Measurements from ENCODE around the gene PIP5K1B. TPM values are rescaled to one million over a fixed set of nuclear protein-coding genes. Genes with fewer than 3 reads are reported as not detected.
A peak's percentile ranks its signal among the peaks of the same experiment; 100 is the strongest.

The PIP5K1B gene
- total and polyA plus RNA-seq, 2 donors (not counting 1 experiment from before 2014, with no cell fraction given): 11.8 to 24.1 TPM

DNA sequence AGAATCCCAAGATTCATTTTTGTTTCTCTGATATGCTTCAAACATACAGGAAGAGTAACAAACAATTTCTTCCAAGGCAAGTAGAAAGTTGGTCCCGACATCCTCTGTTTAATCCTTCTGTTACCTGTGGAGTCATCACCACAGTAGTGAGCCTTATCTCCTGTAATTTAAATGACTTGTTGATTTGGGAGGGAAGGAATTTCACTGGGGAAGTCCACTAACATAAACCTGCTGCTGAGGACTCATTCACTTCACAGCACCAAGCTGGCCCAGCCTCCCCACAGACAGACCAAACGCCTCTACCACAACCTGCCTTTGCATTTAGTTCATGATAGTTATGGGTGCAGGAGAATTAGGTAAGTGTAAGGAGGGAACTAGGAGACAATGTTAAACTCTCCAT is 245.6 kb downstream of the PIP5K1B start:
- no peak overlapping the region for H2AFZ ChIP-seq (ENCODE audit: insufficient read depth, low read depth, low read length, poor library complexity, severe bottlenecking)
- Mint-ChIP-seq H3K27ac (no peak overlapping the region), H3K4me1 (peaks cover 36% of the 10 kb centered on the region), H3K9me3 (ENCODE audit: insufficient read depth) (no peaks in the 10 kb centered on the region), H3K27me3 (no peaks in the 10 kb centered on the region), H3K4me3 (no peak overlapping the region)
- H3K4me3 ChIP-seq (ENCODE audit: control extremely low read depth in 1 of 5, extremely low read depth in 1 of 5, insufficient read depth in 1 of 5, low read depth in 2 of 5, low read length in 4 of 5): no peak overlapping the region
- WGBS (ENCODE audit: insufficient coverage): no CpG with 5 or more reads among the region's 2 CpGs
- H3K27ac ChIP-seq (ENCODE audit: low read length in 2 of 2): no peak overlapping the region
- H3K36me3 ChIP-seq (replicated peaks in 1 of 2; ENCODE audit: control extremely low read depth in 1 of 2, control insufficient read depth in 1 of 2, extremely low read depth in 1 of 2, insufficient read depth in 2 of 2, low read length in 1 of 2): peaks cover 0 to 2% of the 10 kb centered on the region in 2 experiments
- DNase-seq (no peak), ATAC-seq (ENCODE audit: low read depth) (no peak)
- no peaks in the 10 kb centered on the region for H3K79me2 ChIP-seq (ENCODE audit: control insufficient read depth, insufficient read depth, low read length)
- no peaks in the 10 kb centered on the region for H3K27me3 ChIP-seq (replicated peaks in 1 of 4; ENCODE audit: control extremely low read depth in 1 of 4, control insufficient read depth in 3 of 4, insufficient read depth in 4 of 4, low read length in 3 of 4)
- intact Hi-C loops (cut with micrococcal nuclease): no loop called here
- POLR2A ChIA-PET: no interaction called here
- H3K9me3 ChIP-seq (ENCODE audit: control extremely low read depth in 1 of 3, control insufficient read depth in 2 of 3, insufficient read depth in 1 of 3, low read length in 2 of 3): no peaks in the 10 kb centered on the region
- H3K9ac ChIP-seq (ENCODE audit: low read length): no peak overlapping the region
- no peak overlapping the region for H3K4me2 ChIP-seq (replicated peaks; ENCODE audit: low read depth, low read length, poor library complexity, severe bottlenecking)
- TF ChIP-seq EZH2 (IDR thresholded peaks at IDR 0.05; ENCODE audit: borderline replicate concordance, insufficient read depth, low read depth, low read length, poor library complexity, severe bottlenecking): no peak
- TF ChIP-seq, protein P1, sequence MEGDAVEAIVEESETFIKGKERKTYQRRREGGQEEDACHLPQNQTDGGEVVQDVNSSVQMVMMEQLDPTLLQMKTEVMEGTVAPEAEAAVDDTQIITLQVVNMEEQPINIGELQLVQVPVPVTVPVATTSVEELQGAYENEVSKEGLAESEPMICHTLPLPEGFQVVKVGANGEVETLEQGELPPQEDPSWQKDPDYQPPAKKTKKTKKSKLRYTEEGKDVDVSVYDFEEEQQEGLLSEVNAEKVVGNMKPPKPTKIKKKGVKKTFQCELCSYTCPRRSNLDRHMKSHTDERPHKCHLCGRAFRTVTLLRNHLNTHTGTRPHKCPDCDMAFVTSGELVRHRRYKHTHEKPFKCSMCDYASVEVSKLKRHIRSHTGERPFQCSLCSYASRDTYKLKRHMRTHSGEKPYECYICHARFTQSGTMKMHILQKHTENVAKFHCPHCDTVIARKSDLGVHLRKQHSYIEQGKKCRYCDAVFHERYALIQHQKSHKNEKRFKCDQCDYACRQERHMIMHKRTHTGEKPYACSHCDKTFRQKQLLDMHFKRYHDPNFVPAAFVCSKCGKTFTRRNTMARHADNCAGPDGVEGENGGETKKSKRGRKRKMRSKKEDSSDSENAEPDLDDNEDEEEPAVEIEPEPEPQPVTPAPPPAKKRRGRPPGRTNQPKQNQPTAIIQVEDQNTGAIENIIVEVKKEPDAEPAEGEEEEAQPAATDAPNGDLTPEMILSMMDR (IDR thresholded peaks at IDR 0.05): no peak
- no peaks in the 10 kb centered on the region for H4K20me1 ChIP-seq (ENCODE audit: control insufficient read depth, insufficient read depth, low read length, poor library complexity, severe bottlenecking)
- CTCF ChIA-PET: interaction anchor here (1.0 kb wide), 1 partner anchor 17 kb away, joined by 3 read pairs; no protein-coding TSS in a partner anchor
- peaks cover 13 to 16% of the 10 kb centered on the region in 2 donors for H3K4me1 ChIP-seq (ENCODE audit: control insufficient read depth in 2 of 2, insufficient read depth in 2 of 2, low read length in 2 of 2)

DNA sequence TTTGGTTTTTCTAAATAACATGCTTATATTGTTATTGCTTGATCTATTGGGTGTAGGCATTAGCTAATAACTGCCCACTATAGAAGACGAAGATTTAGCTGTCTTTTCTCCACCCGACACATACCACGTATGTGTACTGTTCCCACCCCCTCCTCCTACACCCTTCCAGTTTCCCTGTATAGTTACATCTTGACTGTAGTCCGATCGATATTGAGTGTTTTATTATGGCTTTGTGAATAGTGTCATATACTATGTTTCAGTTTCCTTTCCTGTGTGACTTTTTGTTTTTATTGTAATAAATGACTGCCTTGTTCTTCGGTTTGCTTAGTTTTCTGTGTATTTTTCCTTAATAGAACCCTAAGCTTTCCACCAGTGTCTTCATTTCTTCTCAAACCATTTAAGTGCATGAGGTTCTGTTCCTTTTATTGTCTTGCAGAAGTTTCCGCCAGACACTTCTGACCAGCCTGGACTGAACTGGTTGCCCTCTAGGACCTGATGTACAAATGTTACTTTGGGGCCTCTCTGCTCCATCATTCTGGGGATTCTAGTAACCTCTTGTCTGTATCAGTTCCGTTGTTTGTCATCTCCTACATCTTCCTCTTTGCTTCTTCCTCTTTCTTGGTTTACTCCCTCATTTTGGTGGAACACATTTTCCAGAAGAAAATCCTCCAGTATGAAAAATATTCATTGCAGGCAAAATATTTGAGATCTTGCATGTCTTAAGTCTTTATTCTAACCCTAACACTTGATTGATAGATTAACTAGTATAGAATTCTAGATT is 247.0 kb downstream of the PIP5K1B start:
- Histone ChIP-seq H3K27me3 (replicated peaks in 1 of 4; ENCODE audit: control extremely low read depth in 1 of 4, control insufficient read depth in 3 of 4, insufficient read depth in 4 of 4, low read length in 3 of 4) (no peaks in the 10 kb centered on the region), H3K27ac (ENCODE audit: low read length in 2 of 2) (no peak overlapping the region), H3K4me3 (ENCODE audit: control extremely low read depth in 1 of 5, extremely low read depth in 1 of 5, insufficient read depth in 1 of 5, low read depth in 2 of 5, low read length in 4 of 5) (no peak overlapping the region), H3K4me2 (replicated peaks; ENCODE audit: low read depth, low read length, poor library complexity, severe bottlenecking) (no peak overlapping the region), H3K79me2 (ENCODE audit: control insufficient read depth, insufficient read depth, low read length) (no peaks in the 10 kb centered on the region), H3K9ac (ENCODE audit: low read length) (no peak overlapping the region), H2AFZ (ENCODE audit: insufficient read depth, low read depth, low read length, poor library complexity, severe bottlenecking) (no peak overlapping the region), H3K9me3 (ENCODE audit: control extremely low read depth in 1 of 3, control insufficient read depth in 2 of 3, insufficient read depth in 1 of 3, low read length in 2 of 3) (no peaks in the 10 kb centered on the region), H3K36me3 (replicated peaks in 1 of 2; ENCODE audit: control extremely low read depth in 1 of 2, control insufficient read depth in 1 of 2, extremely low read depth in 1 of 2, insufficient read depth in 2 of 2, low read length in 1 of 2) (peaks cover 3% of the 10 kb centered on the region in 2 experiments), H3K4me1 (ENCODE audit: control insufficient read depth in 2 of 2, insufficient read depth in 2 of 2, low read length in 2 of 2) (peaks cover 13 to 16% of the 10 kb centered on the region in 2 donors), H4K20me1 (ENCODE audit: control insufficient read depth, insufficient read depth, low read length, poor library complexity, severe bottlenecking) (no peaks in the 10 kb centered on the region)
- ChIA-PET CTCF (no interaction called here), POLR2A (no interaction called here)
- peak overlapping the region; percentile 27 for H3K27ac Mint-ChIP-seq
- H3K4me3 Mint-ChIP-seq: peak overlapping the region; percentile 0
- intact Hi-C loops (cut with micrococcal nuclease): no loop called here
- H3K4me1 Mint-ChIP-seq: peaks cover 36% of the 10 kb centered on the region
- no peak for ATAC-seq (ENCODE audit: low read depth)
- no peak for TF ChIP-seq EZH2 (IDR thresholded peaks at IDR 0.05; ENCODE audit: borderline replicate concordance, insufficient read depth, low read depth, low read length, poor library complexity, severe bottlenecking)
- TF ChIP-seq, protein P1 (IDR thresholded peaks at IDR 0.05): no peak
- no peak for DNase-seq
- no peaks in the 10 kb centered on the region for H3K27me3 Mint-ChIP-seq
- no peaks in the 10 kb centered on the region for H3K9me3 Mint-ChIP-seq (ENCODE audit: insufficient read depth)
- WGBS (ENCODE audit: insufficient coverage): 55% methylated on average over 1 of the region's 8 CpGs

Measured in B cell (primary cell).